WTC11 (cell line): ENCODE measurements around the gene FAM9A. TPM values are rescaled to one million over a fixed set of nuclear protein-coding genes. Genes with fewer than 3 reads are reported as not detected.
A peak's percentile ranks its signal among the peaks of the same experiment; 100 is the strongest.

ENCODE experiments used
- ATAC-seq: fragments of 200-7000 bp; cut with Tn5 transposase; 2 replicates; pipeline ENCODE4 v1.10.0; 2021; ENCODE audit warnings: mild to moderate bottlenecking, moderate library complexity
- CTCF ChIA-PET: fragments of 300-600 bp; sonication (Branson Sonifier 250); formaldehyde crosslinking; loops from one replicate; lab custom pipeline; 2021; ENCODE audit warnings: antibody characterized with exemption; lab: Charles Lee
- POLR2A ChIA-PET: fragments of 350-600 bp; sonication (Branson Sonifier 250); formaldehyde crosslinking; loops from one replicate; lab custom pipeline; 2021; ENCODE audit warnings: antibody characterized with exemption; lab: Charles Lee
- DNase-seq: peaks from one replicate; pipeline ENCODE4 v3.0.0; 2021; ENCODE audit warnings: low spot score
- H3K27ac Mint-ChIP-seq: 2 replicates; pipeline ENCODE4 v1.8.0; 2021; ENCODE audit warnings: mixed read lengths
- H3K27me3 Mint-ChIP-seq: 2 replicates; pipeline ENCODE4 v1.8.0; 2021; ENCODE audit warnings: low read depth, mild to moderate bottlenecking, moderate library complexity, mixed read lengths
- H3K36me3 Mint-ChIP-seq: 2 replicates; pipeline ENCODE4 v1.8.0; 2021; ENCODE audit warnings: mixed read lengths
- H3K4me1 Mint-ChIP-seq: 2 replicates; pipeline ENCODE4 v1.8.0; 2022; ENCODE audit warnings: mixed read lengths
- H3K4me3 Mint-ChIP-seq: 2 replicates; pipeline ENCODE4 v1.8.0; 2021; ENCODE audit warnings: mild to moderate bottlenecking, moderate library complexity, mixed read lengths
- H3K9me3 Mint-ChIP-seq: 2 replicates; pipeline ENCODE4 v1.8.0; 2021; ENCODE audit warnings: mixed read lengths
- AR ChIP-seq: fragments of 250-450 bp; sonication (Bioruptor Pico); IDR thresholded peaks from 2 replicates; pipeline ENCODE4 v1.9.0; 2021; ENCODE audit warnings: mild to moderate bottlenecking
- ATF3 ChIP-seq: sonication (generic); formaldehyde crosslinking; conservative IDR thresholded peaks from 2 replicates; pipeline ENCODE4 v1.8.1; 2022; ENCODE audit warnings: mild to moderate bottlenecking, missing genetic modification reagents
- CBFB ChIP-seq: sonication (generic); formaldehyde crosslinking; IDR thresholded peaks from 2 replicates; pipeline ENCODE4 v1.8.1; 2022; ENCODE audit warnings: mild to moderate bottlenecking, low read depth, missing genetic modification reagents
- CTCF ChIP-seq: fragments of 200-600 bp; IDR thresholded peaks from 2 replicates; pipeline ENCODE4 v1.8.0; 2022; ENCODE audit warnings: antibody characterized with exemption
- GRHL2 ChIP-seq: fragments of 250-450 bp; sonication (Bioruptor Pico); IDR thresholded peaks from 2 replicates; pipeline ENCODE4 v1.8.0; 2022; ENCODE audit warnings: mild to moderate bottlenecking, moderate library complexity; ENCODE audit not compliant: insufficient replicate concordance, severe bottlenecking
- GTF2I ChIP-seq: fragments of 250-450 bp; sonication (Bioruptor Pico); conservative IDR thresholded peaks from 2 replicates; pipeline ENCODE4 v1.4.0; 2021; ENCODE audit warnings: mild to moderate bottlenecking
- IRF1 ChIP-seq: sonication (generic); formaldehyde crosslinking; IDR thresholded peaks from 2 replicates; pipeline ENCODE4 v1.8.0; 2023; ENCODE audit warnings: missing genetic modification reagents
- IRF2 ChIP-seq: sonication (generic); formaldehyde crosslinking; IDR thresholded peaks from 2 replicates; pipeline ENCODE4 v1.8.0; 2022; ENCODE audit warnings: low read depth, missing genetic modification reagents, borderline replicate concordance
- JUN ChIP-seq: sonication (generic); formaldehyde crosslinking; IDR thresholded peaks from 2 replicates; pipeline ENCODE4 v1.8.0; 2023; ENCODE audit warnings: mild to moderate bottlenecking, missing genetic modification reagents
- KAT7 ChIP-seq: sonication (generic); formaldehyde crosslinking; IDR thresholded peaks from 2 replicates; pipeline ENCODE4 v1.8.1; 2023; ENCODE audit warnings: missing genetic modification reagents, mild to moderate bottlenecking, borderline replicate concordance
- NFATC4 ChIP-seq: fragments of 250-450 bp; sonication (Bioruptor Pico); IDR thresholded peaks from 2 replicates; pipeline ENCODE4 v1.9.0; 2021; ENCODE audit warnings: mild to moderate bottlenecking
- NFE2L1 ChIP-seq: sonication (generic); formaldehyde crosslinking; IDR thresholded peaks from 2 replicates; pipeline ENCODE4 v1.8.1; 2023; ENCODE audit warnings: missing genetic modification reagents
- TP53 ChIP-seq: sonication (generic); formaldehyde crosslinking; IDR thresholded peaks from 2 replicates; pipeline ENCODE4 v1.8.1; 2023; ENCODE audit warnings: mild to moderate bottlenecking, missing genetic modification reagents
- USF2 ChIP-seq: sonication (generic); formaldehyde crosslinking; IDR thresholded peaks from 2 replicates; pipeline ENCODE4 v1.8.1; 2023; ENCODE audit warnings: mild to moderate bottlenecking, missing genetic modification reagents, moderate library complexity
- ZNF281 ChIP-seq: sonication (generic); formaldehyde crosslinking; IDR thresholded peaks from 2 replicates; pipeline ENCODE4 v1.8.0; 2023; ENCODE audit warnings: mild to moderate bottlenecking, missing genetic modification reagents
- ZNF317 ChIP-seq: sonication (generic); formaldehyde crosslinking; IDR thresholded peaks from 2 replicates; pipeline ENCODE4 v1.8.1; 2023; ENCODE audit warnings: low read depth, mild to moderate bottlenecking, moderate library complexity, missing genetic modification reagents, borderline replicate concordance
- total RNA-seq: library from RNA; stranded (reverse); gene quantifications from 3 replicates; pipeline ENCODE4 v1.2.3, GENCODE V29; 2021

Gene FAM9A
- total RNA-seq, 1 experiment from 2014 or later = not detected

- Mint-ChIP-seq H3K27me3 (no peaks in the 10 kb centered on the region), H3K9me3 (no peaks in the 10 kb centered on the region), H3K4me3 (no peak overlapping the region), H3K36me3 (no peaks in the 10 kb centered on the region), H3K27ac (no peak overlapping the region), H3K4me1 (no peaks in the 10 kb centered on the region)
- ChIA-PET CTCF (interaction anchor here (1.1 to 1.2 kb wide), 4 partner anchors 62 to 74 kb away, joined by 3 to 6 read pairs (median 4); no protein-coding TSS in a partner anchor), POLR2A (no interaction called here)
- DNase-seq (no peak), ATAC-seq (peak; percentile 52)
- no peak for TF ChIP-seq CBFB (CRISPR knock-in tag)
- TF ChIP-seq GRHL2 (CRISPR knock-in tag) = no peak
- no peak for TF ChIP-seq USF2 (CRISPR knock-in tag)
- TF ChIP-seq GTF2I (CRISPR knock-in tag) = no peak
- TF ChIP-seq ZNF317 = no peak
- TF ChIP-seq CTCF = peak; percentile 56
- TF ChIP-seq KAT7 (CRISPR knock-in tag) = no peak
Observed at GRCh38 chrX:8815460-8816065, 14.4 kb upstream of the FAM9A start.

- Mint-ChIP-seq H3K27me3 (no peaks in the 10 kb centered on the region), H3K4me3 (no peak overlapping the region), H3K36me3 (no peaks in the 10 kb centered on the region), H3K9me3 (no peaks in the 10 kb centered on the region), H3K27ac (no peak overlapping the region), H3K4me1 (no peaks in the 10 kb centered on the region)
- ATAC-seq = no peak
- ChIA-PET POLR2A (no interaction called here), CTCF (interaction anchor here (1.3 kb wide), 1 partner anchor 8 kb away, joined by 3 read pairs; no protein-coding TSS in a partner anchor)
- no peak for TF ChIP-seq NFE2L1 (CRISPR knock-in tag)
- no peak for TF ChIP-seq ZNF281
- no peak for TF ChIP-seq TP53 (CRISPR knock-in tag)
- no peak for TF ChIP-seq IRF2 (CRISPR knock-in tag)
- TF ChIP-seq AR (CRISPR knock-in tag) = no peak
- TF ChIP-seq JUN (CRISPR knock-in tag) = no peak
- TF ChIP-seq ATF3 (CRISPR knock-in tag) = no peak
- no peak for TF ChIP-seq IRF1 (CRISPR knock-in tag)
- TF ChIP-seq NFATC4 (CRISPR knock-in tag) = no peak
- no peak for DNase-seq
Observed at GRCh38 chrX:8813036-8813435, 11.9 kb upstream of the FAM9A start.
